ENCODE data around the gene GPN1. TPM values are rescaled to one million over a fixed set of nuclear protein-coding genes. Genes with fewer than 3 reads are reported as not detected.

GPN1 gene
- total RNA-seq, 1 experiment from 2014 or later: 30.0 TPM

- Histone ChIP-seq H3K4me3 (ENCODE audit: low read length) (no peak overlapping the region), H3K4me2 (ENCODE audit: low read depth, low read length, poor library complexity, severe bottlenecking) (no peak overlapping the region), H2AFZ (ENCODE audit: low read length) (no peak overlapping the region), H4K20me1 (ENCODE audit: insufficient read depth, low read depth, low read length) (no peaks in the 10 kb centered on the region), H3K4me1 (ENCODE audit: low read length) (peaks cover 9% of the 10 kb centered on the region), H3K9me2 (replicated peaks; ENCODE audit: insufficient read depth, low read length) (no peaks in the 10 kb centered on the region), H3K27ac (ENCODE audit: low read length) (no peak overlapping the region), H3K27me3 (ENCODE audit: low read length) (no peaks in the 10 kb centered on the region), H3K36me3 (ENCODE audit: insufficient read depth, low read length) (peaks cover 60% of the 10 kb centered on the region), H3K79me2 (ENCODE audit: low read length) (peaks cover 34% of the 10 kb centered on the region), H3K9ac (ENCODE audit: low read length) (no peak overlapping the region), H3K9me3 (ENCODE audit: low read length) (no peaks in the 10 kb centered on the region)
- DNase-seq: no peak
Observed at GRCh38 chr2:27634291-27634690, 5.4 kb downstream of the GPN1 start.

- Histone ChIP-seq H4K20me1 (ENCODE audit: insufficient read depth, low read depth, low read length) (no peaks in the 10 kb centered on the region), H3K9me2 (replicated peaks; ENCODE audit: insufficient read depth, low read length) (no peaks in the 10 kb centered on the region), H2AFZ (ENCODE audit: low read length) (no peak overlapping the region), H3K4me1 (ENCODE audit: low read length) (no peaks in the 10 kb centered on the region), H3K27me3 (ENCODE audit: low read length) (no peaks in the 10 kb centered on the region), H3K4me3 (ENCODE audit: low read length) (no peak overlapping the region), H3K27ac (ENCODE audit: low read length) (no peak overlapping the region), H3K4me2 (ENCODE audit: low read depth, low read length, poor library complexity, severe bottlenecking) (no peak overlapping the region), H3K9ac (ENCODE audit: low read length) (no peak overlapping the region), H3K9me3 (ENCODE audit: low read length) (no peaks in the 10 kb centered on the region), H3K79me2 (ENCODE audit: low read length) (peaks cover 9% of the 10 kb centered on the region), H3K36me3 (ENCODE audit: insufficient read depth, low read length) (peaks cover 65% of the 10 kb centered on the region)
- no peak for DNase-seq
Observed at GRCh38 chr2:27636766-27637165, 7.9 kb downstream of the GPN1 start.

- DNase-seq: no peak
- peaks cover 54% of the 10 kb centered on the region for H3K36me3 ChIP-seq (ENCODE audit: insufficient read depth, low read length)
- no peak overlapping the region for H3K9ac ChIP-seq (ENCODE audit: low read length)
- no peaks in the 10 kb centered on the region for H3K79me2 ChIP-seq (ENCODE audit: low read length)
- no peaks in the 10 kb centered on the region for H4K20me1 ChIP-seq (ENCODE audit: insufficient read depth, low read depth, low read length)
- no peaks in the 10 kb centered on the region for H3K4me1 ChIP-seq (ENCODE audit: low read length)
- no peaks in the 10 kb centered on the region for H3K27me3 ChIP-seq (ENCODE audit: low read length)
- no peak overlapping the region for H3K27ac ChIP-seq (ENCODE audit: low read length)
- H3K9me3 ChIP-seq (ENCODE audit: low read length): no peaks in the 10 kb centered on the region
- no peak overlapping the region for H3K4me2 ChIP-seq (ENCODE audit: low read depth, low read length, poor library complexity, severe bottlenecking)
- no peak overlapping the region for H3K4me3 ChIP-seq (ENCODE audit: low read length)
- H2AFZ ChIP-seq (ENCODE audit: low read length): no peak overlapping the region
- H3K9me2 ChIP-seq (replicated peaks; ENCODE audit: insufficient read depth, low read length): no peaks in the 10 kb centered on the region
Observed at GRCh38 chr2:27638037-27638637, 9.3 kb downstream of the GPN1 start.

GRCh38 chr2:27638709-27639108 is 9.9 kb downstream of the GPN1 start:
- no peaks in the 10 kb centered on the region for H3K27me3 ChIP-seq (ENCODE audit: low read length)
- H2AFZ ChIP-seq (ENCODE audit: low read length): no peak overlapping the region
- H3K9ac ChIP-seq (ENCODE audit: low read length): no peak overlapping the region
- H3K9me2 ChIP-seq (replicated peaks; ENCODE audit: insufficient read depth, low read length): no peaks in the 10 kb centered on the region
- no peaks in the 10 kb centered on the region for H3K4me1 ChIP-seq (ENCODE audit: low read length)
- no peaks in the 10 kb centered on the region for H3K79me2 ChIP-seq (ENCODE audit: low read length)
- DNase-seq: no peak
- no peaks in the 10 kb centered on the region for H3K9me3 ChIP-seq (ENCODE audit: low read length)
- no peaks in the 10 kb centered on the region for H4K20me1 ChIP-seq (ENCODE audit: insufficient read depth, low read depth, low read length)
- no peak overlapping the region for H3K4me2 ChIP-seq (ENCODE audit: low read depth, low read length, poor library complexity, severe bottlenecking)
- peaks cover 56% of the 10 kb centered on the region for H3K36me3 ChIP-seq (ENCODE audit: insufficient read depth, low read length)
- H3K27ac ChIP-seq (ENCODE audit: low read length): no peak overlapping the region
- no peak overlapping the region for H3K4me3 ChIP-seq (ENCODE audit: low read length)

GRCh38 chr2:27640722-27641245 is 11.9 kb downstream of the GPN1 start:
- no peak for DNase-seq
- Histone ChIP-seq H3K79me2 (ENCODE audit: low read length) (no peaks in the 10 kb centered on the region), H3K4me1 (ENCODE audit: low read length) (no peaks in the 10 kb centered on the region), H3K36me3 (ENCODE audit: insufficient read depth, low read length) (peaks cover 42% of the 10 kb centered on the region), H3K9me3 (ENCODE audit: low read length) (no peaks in the 10 kb centered on the region), H3K4me3 (ENCODE audit: low read length) (no peak overlapping the region), H3K27ac (ENCODE audit: low read length) (no peak overlapping the region), H3K9me2 (replicated peaks; ENCODE audit: insufficient read depth, low read length) (no peaks in the 10 kb centered on the region), H3K4me2 (ENCODE audit: low read depth, low read length, poor library complexity, severe bottlenecking) (no peak overlapping the region), H2AFZ (ENCODE audit: low read length) (no peak overlapping the region), H3K9ac (ENCODE audit: low read length) (no peak overlapping the region), H3K27me3 (ENCODE audit: low read length) (no peaks in the 10 kb centered on the region), H4K20me1 (ENCODE audit: insufficient read depth, low read depth, low read length) (no peaks in the 10 kb centered on the region)

GRCh38 chr2:27645197-27645596 is 16.3 kb downstream of the GPN1 start:
- Histone ChIP-seq H3K79me2 (ENCODE audit: low read length) (no peaks in the 10 kb centered on the region), H2AFZ (ENCODE audit: low read length) (no peak overlapping the region)

GRCh38 chr2:27647289-27647688 is 18.4 kb downstream of the GPN1 start:
- H3K79me2 ChIP-seq (ENCODE audit: low read length): no peaks in the 10 kb centered on the region
- H3K4me3 ChIP-seq (ENCODE audit: low read length): no peak overlapping the region
- H3K4me2 ChIP-seq (ENCODE audit: low read depth, low read length, poor library complexity, severe bottlenecking): no peak overlapping the region
- no peaks in the 10 kb centered on the region for H3K9me3 ChIP-seq (ENCODE audit: low read length)
- H3K27ac ChIP-seq (ENCODE audit: low read length): no peak overlapping the region
- H3K9me2 ChIP-seq (replicated peaks; ENCODE audit: insufficient read depth, low read length): no peaks in the 10 kb centered on the region
- peaks cover 36% of the 10 kb centered on the region for H3K36me3 ChIP-seq (ENCODE audit: insufficient read depth, low read length)
- no peaks in the 10 kb centered on the region for H4K20me1 ChIP-seq (ENCODE audit: insufficient read depth, low read depth, low read length)
- H3K4me1 ChIP-seq (ENCODE audit: low read length): peaks cover 3% of the 10 kb centered on the region; the same call in 1 of the 2 replicates
- no peak overlapping the region for H2AFZ ChIP-seq (ENCODE audit: low read length)
- no peak for DNase-seq
- H3K9ac ChIP-seq (ENCODE audit: low read length): no peak overlapping the region
- no peaks in the 10 kb centered on the region for H3K27me3 ChIP-seq (ENCODE audit: low read length)

More at GRCh38 chr2:27645197-27645596, 16.3 kb downstream of the GPN1 start:
- Histone ChIP-seq H3K27ac (ENCODE audit: low read length) (no peak overlapping the region), H3K4me2 (ENCODE audit: low read depth, low read length, poor library complexity, severe bottlenecking) (no peak overlapping the region), H4K20me1 (ENCODE audit: insufficient read depth, low read depth, low read length) (no peaks in the 10 kb centered on the region), H3K4me3 (ENCODE audit: low read length) (no peak overlapping the region), H3K36me3 (ENCODE audit: insufficient read depth, low read length) (peaks cover 32% of the 10 kb centered on the region), H3K27me3 (ENCODE audit: low read length) (no peaks in the 10 kb centered on the region), H3K9me2 (replicated peaks; ENCODE audit: insufficient read depth, low read length) (no peaks in the 10 kb centered on the region), H3K4me1 (ENCODE audit: low read length) (no peaks in the 10 kb centered on the region), H3K9me3 (ENCODE audit: low read length) (no peaks in the 10 kb centered on the region), H3K9ac (ENCODE audit: low read length) (no peak overlapping the region)
- DNase-seq: no peak

GRCh38 chr2:27647737-27648136 is 18.9 kb downstream of the GPN1 start:
- Histone ChIP-seq H3K36me3 (ENCODE audit: insufficient read depth, low read length) (peaks cover 39% of the 10 kb centered on the region), H4K20me1 (ENCODE audit: insufficient read depth, low read depth, low read length) (no peaks in the 10 kb centered on the region), H3K4me2 (ENCODE audit: low read depth, low read length, poor library complexity, severe bottlenecking) (no peak overlapping the region)

More at GRCh38 chr2:27647737-27648136, 18.9 kb downstream of the GPN1 start:
- no peaks in the 10 kb centered on the region for H3K27me3 ChIP-seq (ENCODE audit: low read length)
- no peaks in the 10 kb centered on the region for H3K9me2 ChIP-seq (replicated peaks; ENCODE audit: insufficient read depth, low read length)
- DNase-seq: no peak
- H2AFZ ChIP-seq (ENCODE audit: low read length): no peak overlapping the region
- H3K4me1 ChIP-seq (ENCODE audit: low read length): peaks cover 3% of the 10 kb centered on the region; the same call in 1 of the 2 replicates
- no peak overlapping the region for H3K27ac ChIP-seq (ENCODE audit: low read length)
- no peaks in the 10 kb centered on the region for H3K9me3 ChIP-seq (ENCODE audit: low read length)
- H3K4me3 ChIP-seq (ENCODE audit: low read length): no peak overlapping the region
- H3K9ac ChIP-seq (ENCODE audit: low read length): no peak overlapping the region
- no peaks in the 10 kb centered on the region for H3K79me2 ChIP-seq (ENCODE audit: low read length)

Data from Karpas-422 (cell line).